ENCODE measurements around the gene KCNMA1.

Gene KCNMA1

DNA sequence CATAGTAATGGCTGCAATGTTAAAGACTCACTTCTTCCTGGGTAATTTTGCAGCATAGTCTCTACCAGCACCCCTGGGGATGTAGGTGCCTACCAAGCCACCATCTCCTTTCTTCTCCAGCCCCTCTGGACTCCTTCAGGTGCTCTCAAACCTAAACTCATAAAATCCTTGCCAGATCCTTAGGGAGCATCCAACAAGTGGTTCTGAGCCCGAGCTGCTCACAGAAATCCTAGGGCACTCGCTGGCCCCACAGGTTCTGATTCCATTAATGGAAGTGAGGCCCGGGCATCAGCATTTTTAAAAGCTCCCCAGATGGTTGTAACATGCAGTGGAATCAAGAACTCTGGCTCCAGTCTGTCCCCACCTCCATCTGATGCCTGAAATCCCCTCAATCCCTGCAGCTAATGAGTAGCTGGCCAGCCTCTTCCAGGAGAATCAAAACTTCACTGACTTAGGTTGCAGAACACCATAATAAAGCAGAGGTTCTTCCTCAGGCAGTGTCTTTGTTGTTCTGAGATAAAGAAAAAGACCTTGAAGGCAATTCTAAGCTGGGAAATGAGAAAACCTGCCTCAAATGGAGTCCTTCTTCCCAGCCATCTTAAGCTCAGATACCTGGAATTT lies 336.8 kb downstream of the KCNMA1 start:
- TF ChIP-seq CTCF (IDR thresholded peaks at IDR 0.05; ENCODE audit: insufficient read depth, low read depth, low read length, missing control alignments): no peak
- H3K4me3 ChIP-seq (ENCODE audit: low read depth, low read length): no peak overlapping the region
- DNase-seq (ENCODE audit: low read depth): no peak

DNA sequence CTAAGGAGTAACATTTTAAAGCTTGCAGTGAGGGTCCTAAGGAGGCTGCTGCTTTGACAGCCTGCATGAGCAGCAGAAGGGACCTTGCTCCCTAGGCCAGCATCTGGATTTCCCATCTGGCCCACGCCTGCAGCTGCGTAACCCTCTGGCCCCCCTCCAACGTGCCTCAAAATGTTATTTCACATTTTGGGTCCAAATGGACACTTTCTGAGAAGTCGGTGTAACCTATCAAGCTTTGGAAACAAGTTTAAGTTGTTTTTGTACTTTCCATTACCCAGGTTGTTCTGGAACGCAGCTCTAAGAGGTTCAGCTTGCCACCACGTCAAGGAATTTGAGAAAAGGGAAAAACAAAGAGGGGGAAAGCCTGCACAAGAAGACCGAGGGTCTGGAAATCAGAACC lies 338.3 kb downstream of the KCNMA1 start:
- no peak for DNase-seq (ENCODE audit: low read depth)
- TF ChIP-seq CTCF (IDR thresholded peaks at IDR 0.05; ENCODE audit: insufficient read depth, low read depth, low read length, missing control alignments): no peak
- no peak overlapping the region for H3K4me3 ChIP-seq (ENCODE audit: low read depth, low read length)

DNA sequence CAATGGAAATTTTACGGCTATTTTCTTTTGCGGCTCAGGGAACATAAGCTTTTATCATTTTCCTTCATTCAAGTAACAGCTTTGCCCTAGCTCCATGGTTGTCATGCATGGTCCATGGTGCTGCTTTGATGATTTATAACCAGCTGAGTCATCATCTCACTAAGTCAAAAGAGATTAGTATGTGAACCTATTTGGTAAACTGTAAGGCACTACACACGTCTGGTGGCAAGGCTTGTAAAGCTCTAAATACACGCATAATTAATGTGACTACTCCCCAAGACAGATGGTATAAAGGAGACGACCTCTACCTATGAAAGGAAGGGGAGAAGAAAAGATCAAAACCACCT lies 340.2 kb downstream of the KCNMA1 start:
- TF ChIP-seq CTCF (IDR thresholded peaks at IDR 0.05; ENCODE audit: insufficient read depth, low read depth, low read length, missing control alignments): no peak
- no peak for DNase-seq (ENCODE audit: low read depth)
- H3K4me3 ChIP-seq (ENCODE audit: low read depth, low read length): no peak overlapping the region

DNA sequence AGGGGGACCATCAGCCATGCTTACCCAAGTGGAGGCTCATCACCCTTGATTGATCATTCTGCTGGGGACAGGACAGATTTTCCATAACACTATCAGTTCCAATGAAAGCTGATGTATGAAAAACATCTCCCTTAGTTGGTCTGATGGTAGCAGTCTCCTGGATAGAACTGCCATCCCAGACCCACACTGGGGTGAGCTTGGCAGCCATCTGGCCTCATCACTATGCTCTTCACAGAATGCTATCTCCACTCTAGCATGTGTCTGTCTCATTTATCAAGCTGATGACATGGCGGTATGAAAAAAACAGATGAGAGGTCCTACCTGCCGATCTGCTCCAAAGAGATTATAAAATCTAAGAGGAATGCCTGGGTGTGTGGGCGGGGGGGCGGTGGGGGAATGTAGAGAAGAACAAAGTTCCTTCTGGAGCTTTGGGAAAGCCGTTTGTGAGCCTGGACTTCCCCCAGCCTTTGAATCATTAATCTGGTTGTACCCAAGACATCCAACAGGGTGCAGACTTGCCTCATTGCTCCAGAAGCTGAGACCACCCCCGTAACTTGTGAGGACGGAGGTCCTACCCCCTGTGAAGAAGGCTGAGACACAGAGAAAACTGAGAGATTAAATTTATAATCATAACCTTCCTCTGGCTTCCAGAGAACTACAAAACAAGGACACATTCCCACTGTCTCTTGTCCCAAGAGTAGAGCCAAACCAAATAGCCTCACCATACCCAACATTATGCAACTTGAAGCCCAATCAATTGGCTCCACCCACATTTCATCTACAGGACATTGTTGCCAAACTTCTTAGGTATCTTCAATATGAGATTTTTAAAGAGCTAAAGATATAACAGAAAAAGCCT lies 340.8 kb downstream of the KCNMA1 start:
- TF ChIP-seq CTCF (IDR thresholded peaks at IDR 0.05; ENCODE audit: insufficient read depth, low read depth, low read length, missing control alignments): no peak
- no peak for DNase-seq (ENCODE audit: low read depth)
- H3K4me3 ChIP-seq (ENCODE audit: low read depth, low read length): no peak overlapping the region

- no peak for DNase-seq (ENCODE audit: low read depth)
- H3K4me3 ChIP-seq (ENCODE audit: low read depth, low read length): no peak overlapping the region
- no peak for TF ChIP-seq CTCF (IDR thresholded peaks at IDR 0.05; ENCODE audit: insufficient read depth, low read depth, low read length, missing control alignments)
These were observed 343.8 kb downstream of the KCNMA1 start for GRCh38 chr10:77293773-77294172.

- TF ChIP-seq CTCF (IDR thresholded peaks at IDR 0.05; ENCODE audit: insufficient read depth, low read depth, low read length, missing control alignments): no peak
- no peak for DNase-seq (ENCODE audit: low read depth)
- H3K4me3 ChIP-seq (ENCODE audit: low read depth, low read length): no peak overlapping the region
These were observed 344.3 kb downstream of the KCNMA1 start for GRCh38 chr10:77293347-77293746.

All from GM12865 (cell line).